H54 (cell line): ENCODE measurements around the gene GRM1.
"Not testable (repeated sequence)": the region's sequence is repeated elsewhere in the genome, so short reads cannot be mapped to it uniquely, and the experiment has no call there.

Experiments used
- DNase-seq: peaks from one replicate; pipeline ENCODE4 v3.0.0; 2011; ENCODE audit warnings: low spot score, mixed read lengths; ENCODE audit not compliant: insufficient read length
- FAIRE-seq: peaks from 3 replicates; lab custom pipeline; 2011; peaks lifted over from hg19 to GRCh38; lab: Jason Lieb, UNC
- POLR2A ChIP-seq: IDR thresholded peaks from 2 replicates; pipeline ENCODE4 v1.6.1; 2011; ENCODE audit warnings: low read depth, mild to moderate bottlenecking, low read length

The GRM1 gene

GRCh38 chr6:146244630-146245143 is 215.8 kb downstream of the GRM1 start:
- no peak for TF ChIP-seq POLR2A
- no peak for FAIRE-seq
- no peak for DNase-seq

- TF ChIP-seq POLR2A, result no peak
- DNase-seq, result no peak
Observed at GRCh38 chr6:146246028-146246427, 217.2 kb downstream of the GRM1 start.

GRCh38 chr6:146253691-146254090 is 224.8 kb downstream of the GRM1 start:
- TF ChIP-seq POLR2A, result no peak
- FAIRE-seq (no peak), DNase-seq (no peak)

More at GRCh38 chr6:146246028-146246427, 217.2 kb downstream of the GRM1 start:
- FAIRE-seq, result no peak

GRCh38 chr6:146258206-146258605 is 229.3 kb downstream of the GRM1 start:
- DNase-seq (no peak), FAIRE-seq (no peak)
- TF ChIP-seq POLR2A, result no peak

- no peak for TF ChIP-seq POLR2A
- no peak for FAIRE-seq
- no peak for DNase-seq
Observed at GRCh38 chr6:146260886-146261285, 232.0 kb downstream of the GRM1 start.

GRCh38 chr6:146265056-146265455 is 236.2 kb downstream of the GRM1 start:
- FAIRE-seq, result no peak
- no peak for TF ChIP-seq POLR2A

GRCh38 chr6:146267447-146267846 is 238.6 kb downstream of the GRM1 start:
- FAIRE-seq, result no peak
- no peak for TF ChIP-seq POLR2A
- DNase-seq, result no peak

More at GRCh38 chr6:146265056-146265455, 236.2 kb downstream of the GRM1 start:
- DNase-seq, result no peak

- no peak for DNase-seq
Observed at GRCh38 chr6:146267946-146268345, 239.1 kb downstream of the GRM1 start.

GRCh38 chr6:146269482-146269881 is 240.6 kb downstream of the GRM1 start:
- TF ChIP-seq POLR2A, result no peak
- FAIRE-seq (no peak), DNase-seq (no peak)

More at GRCh38 chr6:146267946-146268345, 239.1 kb downstream of the GRM1 start:
- TF ChIP-seq POLR2A, result no peak
- no peak for FAIRE-seq

GRCh38 chr6:146271163-146271562 is 242.3 kb downstream of the GRM1 start:
- not testable (repeated sequence) for DNase-seq, FAIRE-seq

GRCh38 chr6:146273490-146273889 is 244.6 kb downstream of the GRM1 start:
- DNase-seq (no peak), FAIRE-seq (no peak)
- TF ChIP-seq POLR2A, result no peak

- no peak for FAIRE-seq
- DNase-seq, result no peak
- TF ChIP-seq POLR2A, result no peak
Observed at GRCh38 chr6:146277142-146277541, 248.3 kb downstream of the GRM1 start.

GRCh38 chr6:146281651-146282362 is 252.9 kb downstream of the GRM1 start:
- TF ChIP-seq POLR2A, result no peak
- DNase-seq, result no peak
- no peak for FAIRE-seq

- FAIRE-seq (no peak), DNase-seq (no peak)
- no peak for TF ChIP-seq POLR2A
Observed at GRCh38 chr6:146282837-146283236, 254.0 kb downstream of the GRM1 start.

- DNase-seq, result no peak
- TF ChIP-seq POLR2A, result no peak
- FAIRE-seq, result no peak
Observed at GRCh38 chr6:146284311-146284710, 255.4 kb downstream of the GRM1 start.
